CD8-positive, alpha-beta memory T cell (primary cell): ENCODE data around the gene SORCS1. TPM values are rescaled to one million over a fixed set of nuclear protein-coding genes. Genes with fewer than 3 reads are reported as not detected.

Experiments used
- CTCF ChIA-PET: fragments of 350-600 bp; sonication (Branson Sonifier 250); formaldehyde crosslinking; loops from one replicate; lab custom pipeline; 2021; ENCODE audit warnings: antibody characterized with exemption; lab: Charles Lee
- POLR2A ChIA-PET: fragments of 350-600 bp; sonication (Branson Sonifier 250); formaldehyde crosslinking; loops from one replicate; lab custom pipeline; 2021; ENCODE audit warnings: antibody characterized with exemption; lab: Charles Lee
- DNase-seq, 5 donors: peaks; one replicate each; pipeline versions ENCODE4 v3.0.0 to v3.0.0-alpha.2; 2020 to 2022; ENCODE audit warnings: mixed read lengths in 1 of 5
- H3K27ac ChIP-seq: one replicate; pipeline ENCODE4 v1.7.0; 2013; ENCODE audit warnings: low read depth, mild to moderate bottlenecking, low read length, moderate library complexity
- H3K27me3 ChIP-seq: 2 replicates; pipeline ENCODE4 v1.7.0; 2013; ENCODE audit warnings: low read length, mild to moderate bottlenecking; ENCODE audit not compliant: insufficient read depth, poor library complexity, severe bottlenecking
- H3K36me3 ChIP-seq: 2 replicates; pipeline ENCODE4 v1.7.0; 2013; ENCODE audit warnings: mild to moderate bottlenecking, low read length, moderate library complexity; ENCODE audit not compliant: insufficient read depth
- H3K4me1 ChIP-seq: 2 replicates; pipeline ENCODE4 v1.7.0; 2013; ENCODE audit warnings: mild to moderate bottlenecking, low read length, moderate library complexity; ENCODE audit not compliant: insufficient read depth
- H3K4me3 ChIP-seq: 2 replicates; pipeline ENCODE4 v1.7.0; 2013; ENCODE audit warnings: mild to moderate bottlenecking, low read length
- H3K9me3 ChIP-seq: 2 replicates; pipeline ENCODE4 v1.7.0; 2013; ENCODE audit warnings: mild to moderate bottlenecking, low read length
- H3K27ac Mint-ChIP-seq, 8 donors: one replicate each; pipeline ENCODE4 v1.8.0; 2020 to 2021; ENCODE audit warnings: mixed read lengths in 8 of 8, mild to moderate bottlenecking in 6 of 8, inconsistent platforms in 3 of 8, moderate library complexity in 3 of 8
- H3K27me3 Mint-ChIP-seq, 2 donors: one replicate each; pipeline ENCODE4 v1.8.0; 2020 to 2021; ENCODE audit warnings: mixed read lengths in 2 of 2, mild to moderate bottlenecking in 1 of 2, moderate library complexity in 1 of 2
- H3K36me3 Mint-ChIP-seq, 3 donors: one replicate each; pipeline ENCODE4 v1.8.0; 2020 to 2021; ENCODE audit warnings: mixed read lengths in 3 of 3, inconsistent platforms in 1 of 3, mild to moderate bottlenecking in 1 of 3
- H3K4me1 Mint-ChIP-seq, 3 donors: one replicate each; pipeline ENCODE4 v1.8.0; 2020 to 2021; ENCODE audit warnings: mixed read lengths in 3 of 3, inconsistent platforms in 1 of 3, mild to moderate bottlenecking in 1 of 3
- H3K4me3 Mint-ChIP-seq, 7 donors: one replicate each; pipeline ENCODE4 v1.8.0; 2020 to 2021; ENCODE audit warnings: mixed read lengths in 7 of 7, mild to moderate bottlenecking in 6 of 7, moderate library complexity in 4 of 7, inconsistent platforms in 2 of 7
- H3K9me3 Mint-ChIP-seq, 5 donors: one replicate each; pipeline ENCODE4 v1.8.0; 2020 to 2022; ENCODE audit warnings: mixed read lengths in 5 of 5, mild to moderate bottlenecking in 3 of 5, moderate library complexity in 2 of 5, inconsistent platforms in 1 of 5
- polyA plus RNA-seq: library from polyadenylated mRNA; unstranded; fragments of 300-500 nt; fragmentation: Illumina TruSeq; gene quantifications from one replicate; pipeline ENCODE4 v1.2.3, GENCODE V29; 2021
- total RNA-seq, 2 experiments: library from RNA; stranded (reverse); gene quantifications; one replicate each; pipeline ENCODE4 v1.2.3, GENCODE V29; 2021

The SORCS1 gene
- total and polyA plus RNA-seq, 3 experiments from 2014 or later: not detected

GRCh38 chr10:107011105-107011504 lies 153.4 kb downstream of the SORCS1 start:
- ChIA-PET CTCF (no interaction called here), POLR2A (no interaction called here)
- Histone ChIP-seq H3K4me3 (no peak overlapping the region), H3K9me3 (no peaks in the 10 kb centered on the region), H3K36me3 (no peaks in the 10 kb centered on the region), H3K4me1 (no peaks in the 10 kb centered on the region), H3K27me3 (no peaks in the 10 kb centered on the region), H3K27ac (no peak overlapping the region)
- no peaks in the 10 kb centered on the region for H3K27me3 Mint-ChIP-seq
- peaks cover 0 to 22% (median 3%) of the 10 kb centered on the region in 5 donors for H3K9me3 Mint-ChIP-seq
- no peak overlapping the region for H3K27ac Mint-ChIP-seq
- no peaks in the 10 kb centered on the region for H3K36me3 Mint-ChIP-seq
- no peaks in the 10 kb centered on the region for H3K4me1 Mint-ChIP-seq
- no peak for DNase-seq
- no peak overlapping the region for H3K4me3 Mint-ChIP-seq

DNA sequence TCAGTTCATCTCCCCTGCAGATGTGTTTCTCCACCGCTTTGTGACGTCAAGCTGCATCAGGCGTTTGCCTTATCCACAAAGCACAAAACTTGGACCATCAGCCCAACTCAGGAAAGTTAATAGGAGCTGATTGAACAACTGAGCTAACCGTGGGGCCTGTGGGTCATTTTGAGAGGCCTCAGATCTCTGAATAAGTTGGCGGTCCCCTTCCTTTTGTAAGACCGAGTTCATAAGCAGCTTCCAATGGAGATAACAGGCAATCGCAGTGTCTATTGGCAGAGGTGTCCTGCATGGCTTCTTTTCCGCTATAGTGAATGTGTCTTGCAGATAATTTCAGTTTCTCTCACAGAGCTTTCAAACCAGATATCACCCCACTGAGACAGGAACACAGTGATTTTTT lies 154.0 kb downstream of the SORCS1 start:
- POLR2A ChIA-PET: no interaction called here
- Histone ChIP-seq H3K27ac (no peak overlapping the region), H3K9me3 (no peaks in the 10 kb centered on the region), H3K36me3 (no peaks in the 10 kb centered on the region), H3K27me3 (no peaks in the 10 kb centered on the region), H3K4me3 (no peak overlapping the region), H3K4me1 (no peaks in the 10 kb centered on the region)
- no peak overlapping the region for H3K27ac Mint-ChIP-seq
- no peaks in the 10 kb centered on the region for H3K4me1 Mint-ChIP-seq
- no peaks in the 10 kb centered on the region for H3K27me3 Mint-ChIP-seq
- H3K9me3 Mint-ChIP-seq: peaks cover 3 to 17% (median 3%) of the 10 kb centered on the region in 5 donors
- no peak overlapping the region for H3K4me3 Mint-ChIP-seq
- CTCF ChIA-PET: no interaction called here
- H3K36me3 Mint-ChIP-seq: no peaks in the 10 kb centered on the region
- DNase-seq: no peak

GRCh38 chr10:107004362-107004761 lies 160.1 kb downstream of the SORCS1 start:
- H3K4me1 Mint-ChIP-seq: no peaks in the 10 kb centered on the region
- Histone ChIP-seq H3K4me1 (no peaks in the 10 kb centered on the region), H3K4me3 (no peak overlapping the region), H3K27me3 (no peaks in the 10 kb centered on the region), H3K9me3 (no peaks in the 10 kb centered on the region), H3K27ac (no peak overlapping the region), H3K36me3 (no peaks in the 10 kb centered on the region)
- peaks cover 5 to 21% (median 11%) of the 10 kb centered on the region in 5 donors for H3K9me3 Mint-ChIP-seq
- H3K4me3 Mint-ChIP-seq: no peak overlapping the region
- no peak overlapping the region for H3K27ac Mint-ChIP-seq
- POLR2A ChIA-PET: no interaction called here
- no peaks in the 10 kb centered on the region for H3K27me3 Mint-ChIP-seq
- no peak for DNase-seq
- no peaks in the 10 kb centered on the region for H3K36me3 Mint-ChIP-seq
- CTCF ChIA-PET: no interaction called here

GRCh38 chr10:107002068-107002467 lies 162.4 kb downstream of the SORCS1 start:
- Mint-ChIP-seq H3K9me3 (peaks cover 5 to 18% (median 12%) of the 10 kb centered on the region in 5 donors), H3K4me1 (no peaks in the 10 kb centered on the region), H3K27me3 (no peaks in the 10 kb centered on the region), H3K4me3 (no peak overlapping the region), H3K27ac (no peak overlapping the region), H3K36me3 (no peaks in the 10 kb centered on the region)
- H3K27me3 ChIP-seq: no peaks in the 10 kb centered on the region
- H3K27ac ChIP-seq: no peak overlapping the region
- DNase-seq: no peak
- ChIA-PET CTCF (no interaction called here), POLR2A (no interaction called here)
- no peaks in the 10 kb centered on the region for H3K4me1 ChIP-seq
- no peaks in the 10 kb centered on the region for H3K9me3 ChIP-seq
- no peaks in the 10 kb centered on the region for H3K36me3 ChIP-seq
- H3K4me3 ChIP-seq: no peak overlapping the region

GRCh38 chr10:106999118-106999707 lies 165.3 kb downstream of the SORCS1 start:
- H3K4me3 Mint-ChIP-seq: no peak overlapping the region
- H3K27ac Mint-ChIP-seq: no peak overlapping the region
- CTCF ChIA-PET: no interaction called here
- H3K27me3 Mint-ChIP-seq: no peaks in the 10 kb centered on the region
- DNase-seq: no peak
- Histone ChIP-seq H3K27ac (no peak overlapping the region), H3K4me3 (no peak overlapping the region), H3K9me3 (no peaks in the 10 kb centered on the region), H3K36me3 (no peaks in the 10 kb centered on the region), H3K4me1 (no peaks in the 10 kb centered on the region), H3K27me3 (no peaks in the 10 kb centered on the region)
- no peaks in the 10 kb centered on the region for H3K4me1 Mint-ChIP-seq
- no peaks in the 10 kb centered on the region for H3K36me3 Mint-ChIP-seq
- H3K9me3 Mint-ChIP-seq: peaks cover 3 to 12% (median 5%) of the 10 kb centered on the region in 5 donors
- POLR2A ChIA-PET: no interaction called here

DNA sequence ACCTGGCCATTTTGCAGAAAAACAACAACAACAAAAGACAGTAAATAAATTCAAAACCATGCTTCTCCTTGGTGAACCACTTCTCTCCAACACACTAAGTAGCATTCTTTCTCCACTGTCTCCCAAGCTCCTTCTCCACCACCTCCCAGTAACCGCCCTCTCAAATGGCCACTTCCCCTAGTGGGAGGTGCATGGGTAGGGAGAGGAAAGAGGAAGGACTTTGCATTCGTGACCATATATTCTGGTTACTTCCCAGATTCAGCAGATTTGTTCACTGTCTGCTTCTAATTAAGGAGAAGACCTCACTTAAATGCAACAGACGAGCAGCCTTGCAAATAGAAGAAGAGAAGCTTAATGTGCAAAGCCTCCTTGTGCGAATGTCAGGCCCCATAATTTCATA lies 166.8 kb downstream of the SORCS1 start:
- H3K9me3 Mint-ChIP-seq: peaks cover 2 to 7% (median 5%) of the 10 kb centered on the region in 5 donors
- Histone ChIP-seq H3K9me3 (no peaks in the 10 kb centered on the region), H3K27me3 (no peaks in the 10 kb centered on the region), H3K4me1 (no peaks in the 10 kb centered on the region), H3K4me3 (no peak overlapping the region), H3K36me3 (no peaks in the 10 kb centered on the region), H3K27ac (no peak overlapping the region)
- H3K27ac Mint-ChIP-seq: no peak overlapping the region
- CTCF ChIA-PET: no interaction called here
- POLR2A ChIA-PET: no interaction called here
- no peak overlapping the region for H3K4me3 Mint-ChIP-seq
- H3K36me3 Mint-ChIP-seq: no peaks in the 10 kb centered on the region
- no peaks in the 10 kb centered on the region for H3K27me3 Mint-ChIP-seq
- no peak for DNase-seq
- H3K4me1 Mint-ChIP-seq: no peaks in the 10 kb centered on the region

GRCh38 chr10:106996510-106996909 lies 168.0 kb downstream of the SORCS1 start:
- H3K4me3 Mint-ChIP-seq: no peak overlapping the region
- Histone ChIP-seq H3K36me3 (no peaks in the 10 kb centered on the region), H3K4me3 (no peak overlapping the region), H3K27ac (no peak overlapping the region), H3K4me1 (no peaks in the 10 kb centered on the region), H3K9me3 (no peaks in the 10 kb centered on the region), H3K27me3 (no peaks in the 10 kb centered on the region)
- H3K36me3 Mint-ChIP-seq: no peaks in the 10 kb centered on the region
- POLR2A ChIA-PET: no interaction called here
- peaks cover 3 to 9% (median 5%) of the 10 kb centered on the region in 5 donors for H3K9me3 Mint-ChIP-seq
- no peak overlapping the region for H3K27ac Mint-ChIP-seq
- no peak for DNase-seq
- H3K4me1 Mint-ChIP-seq: no peaks in the 10 kb centered on the region
- H3K27me3 Mint-ChIP-seq: no peaks in the 10 kb centered on the region
- CTCF ChIA-PET: no interaction called here

DNA sequence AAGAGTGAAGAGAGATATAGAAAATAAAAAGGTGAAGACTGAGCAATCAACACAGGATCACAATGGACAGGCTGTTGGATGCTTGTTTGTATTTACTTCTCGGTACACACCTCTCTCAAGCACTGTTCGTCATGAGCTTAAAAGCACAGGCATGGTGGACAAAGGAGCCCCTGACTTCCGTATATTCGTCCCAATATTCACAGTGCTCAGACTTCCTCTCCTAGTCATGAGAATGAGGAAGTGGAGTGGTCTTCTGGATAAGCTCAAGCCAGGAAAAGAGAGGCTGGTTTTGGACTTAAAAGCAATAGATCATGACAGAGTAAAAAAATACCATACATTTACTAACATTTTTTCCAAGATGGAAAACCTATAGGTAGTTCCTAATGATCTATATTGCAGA lies 172.5 kb downstream of the SORCS1 start:
- POLR2A ChIA-PET: no interaction called here

More for the DNA sequence above, 172.5 kb downstream of the SORCS1 start:
- Histone ChIP-seq H3K4me1 (no peaks in the 10 kb centered on the region), H3K36me3 (no peaks in the 10 kb centered on the region), H3K27ac (no peak overlapping the region), H3K4me3 (no peak overlapping the region), H3K9me3 (no peaks in the 10 kb centered on the region), H3K27me3 (no peaks in the 10 kb centered on the region)
- peaks cover 2 to 8% (median 6%) of the 10 kb centered on the region in 5 donors for H3K9me3 Mint-ChIP-seq
- CTCF ChIA-PET: no interaction called here
- H3K27ac Mint-ChIP-seq: no peak overlapping the region
- H3K4me3 Mint-ChIP-seq: no peak overlapping the region
- no peak for DNase-seq
- no peaks in the 10 kb centered on the region for H3K27me3 Mint-ChIP-seq
- no peaks in the 10 kb centered on the region for H3K4me1 Mint-ChIP-seq
- H3K36me3 Mint-ChIP-seq: no peaks in the 10 kb centered on the region
